ENCODE results near the gene SLC44A3.
"Not testable (repeated sequence)": the region's sequence is repeated elsewhere in the genome, so short reads cannot be mapped to it uniquely, and the experiment has no call there.

SLC44A3 gene

DNA sequence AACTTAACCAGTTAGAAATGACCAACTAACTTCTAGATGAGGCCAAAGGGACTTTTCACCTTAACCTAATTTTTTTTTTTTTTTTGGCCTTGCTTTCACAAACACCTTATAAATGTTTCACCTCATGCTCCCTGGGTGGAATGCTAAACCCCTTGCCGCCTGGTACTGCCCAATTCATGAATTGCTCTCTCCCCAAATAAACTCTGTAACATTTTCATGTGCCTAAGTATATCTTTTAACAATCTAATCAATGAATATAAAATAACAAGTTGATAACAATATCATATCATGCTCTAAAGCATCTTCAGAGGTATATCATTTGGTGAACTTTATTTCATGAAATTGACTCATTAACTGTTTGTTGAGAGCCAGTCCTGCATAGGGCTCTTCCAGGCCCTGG lies 117.7 kb downstream of the SLC44A3 start:
- no peak for DNase-seq

DNA sequence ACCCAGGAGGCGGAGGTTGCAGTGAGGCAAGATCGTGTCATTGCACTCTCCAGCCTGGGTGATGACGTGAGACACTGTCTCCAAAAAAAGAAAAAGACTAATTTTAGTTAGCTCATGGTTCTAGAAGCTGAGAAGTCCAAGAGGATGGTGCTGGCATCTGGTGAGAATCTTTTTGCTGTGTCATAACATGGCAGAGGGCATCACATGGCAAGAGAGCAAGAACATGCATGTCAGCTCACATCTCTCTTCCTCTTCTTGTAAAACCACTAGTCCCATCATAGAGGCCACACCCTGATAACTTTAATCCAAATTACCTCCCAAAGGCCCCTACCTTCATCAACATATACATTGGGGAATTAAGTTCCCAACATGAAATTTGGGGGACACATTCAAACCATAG lies 120.6 kb downstream of the SLC44A3 start:
- DNase-seq = no peak

DNA sequence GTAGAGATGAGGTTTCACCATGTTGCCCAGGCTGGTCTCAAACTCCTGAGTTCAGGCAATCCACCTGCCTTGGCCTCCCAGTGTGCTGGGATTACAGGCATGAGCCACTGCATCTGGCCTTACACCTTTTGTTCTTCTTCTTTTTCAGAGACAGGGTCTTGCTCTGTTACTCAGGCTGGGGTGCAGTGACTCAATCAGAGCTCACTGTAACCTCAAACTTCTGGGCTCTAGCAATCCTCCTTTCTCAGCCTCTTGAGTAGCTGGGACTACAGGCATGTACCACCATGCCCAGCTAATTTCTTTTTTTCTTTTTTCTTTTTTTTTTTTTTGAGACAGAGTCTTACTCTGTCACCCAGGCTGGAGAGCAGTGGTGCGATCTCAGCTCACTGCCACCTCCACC lies 121.3 kb downstream of the SLC44A3 start:
- DNase-seq = not testable (repeated sequence)

DNA sequence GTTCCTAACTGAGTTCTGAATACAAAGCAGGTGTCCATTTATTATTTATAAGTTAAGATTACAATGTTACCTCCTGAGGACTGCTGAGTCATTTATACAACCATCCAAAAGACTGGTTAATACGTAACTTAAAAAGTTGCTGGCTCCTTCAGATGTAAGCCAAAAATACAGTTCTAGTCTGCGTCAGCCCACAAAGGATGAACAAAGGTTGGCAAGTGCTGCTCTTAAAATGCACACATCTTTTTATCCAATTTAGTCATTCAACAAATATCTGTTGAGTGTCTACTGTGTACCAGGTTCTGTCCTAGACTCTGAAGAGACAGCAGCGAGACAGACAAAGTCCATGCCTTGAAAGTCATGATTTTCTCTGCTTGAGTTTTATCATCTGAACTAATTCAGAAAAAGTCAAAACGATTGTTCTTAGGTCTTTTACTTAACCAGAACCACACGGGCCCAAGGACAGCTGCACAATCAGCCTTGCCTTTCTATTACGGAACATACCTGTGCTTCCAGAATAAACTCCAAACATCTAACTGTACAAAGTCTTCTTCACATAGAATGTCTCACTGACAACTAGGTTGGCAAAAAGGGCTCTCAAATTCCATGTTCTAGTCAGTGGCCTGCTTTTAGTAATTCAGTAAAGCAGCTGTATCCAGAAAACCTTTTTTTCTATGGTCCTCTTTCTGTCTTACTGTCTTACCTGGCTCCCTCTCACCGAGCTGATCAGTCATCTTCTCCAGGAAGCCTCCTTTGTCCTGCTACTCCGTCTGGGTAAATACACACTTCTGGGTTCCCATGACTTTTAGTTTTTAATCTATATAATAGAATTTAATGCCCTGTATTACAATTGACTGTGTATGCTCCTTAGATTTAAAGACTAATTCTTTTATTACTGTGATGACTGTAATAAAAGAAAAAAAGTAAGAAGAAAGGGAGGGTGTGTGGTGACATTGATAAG lies 122.3 kb downstream of the SLC44A3 start:
- DNase-seq = no peak
